Liver (tissue), 9 donors: ENCODE data around the gene ATP5MC2. TPM values are rescaled to one million over a fixed set of nuclear protein-coding genes. Genes with fewer than 3 reads are reported as not detected.
"Not testable (repeated sequence)": the region's sequence is repeated elsewhere in the genome, so short reads cannot be mapped to it uniquely, and the experiment has no call there.

Source experiments
- DNase-seq: peaks from one replicate; pipeline ENCODE4 v3.0.0-alpha.2; 2017; ENCODE audit warnings: low spot score
- H3K27ac ChIP-seq, 2 donors: one replicate each; pipeline ENCODE4 v1.7.0; 2013; ENCODE audit warnings: inconsistent platforms in 2 of 2, low read length in 2 of 2, control low read depth in 1 of 2, low read depth in 1 of 2, mild to moderate bottlenecking in 1 of 2
- H3K27me3 ChIP-seq, 4 donors: one replicate each; pipeline versions ENCODE4 v1.6.1 to v1.7.0; 2013; ENCODE audit warnings: low read length in 3 of 4, inconsistent platforms in 1 of 4, mild to moderate bottlenecking in 1 of 4, moderate library complexity in 1 of 4; ENCODE audit not compliant: control insufficient read depth in 4 of 4, insufficient read depth in 4 of 4
- H3K36me3 ChIP-seq, 4 donors: one replicate each; pipeline versions ENCODE4 v1.6.1 to v1.7.0; 2013; ENCODE audit warnings: low read length in 3 of 4, mild to moderate bottlenecking in 3 of 4, low read depth in 1 of 4, moderate library complexity in 1 of 4; ENCODE audit not compliant: control insufficient read depth in 4 of 4, insufficient read depth in 3 of 4
- H3K4me1 ChIP-seq, 4 donors: one replicate each; pipeline versions ENCODE4 v1.6.1 to v1.7.0; 2013; ENCODE audit warnings: low read length in 3 of 4, mild to moderate bottlenecking in 3 of 4, moderate library complexity in 1 of 4; ENCODE audit not compliant: control insufficient read depth in 4 of 4, insufficient read depth in 4 of 4
- H3K4me3 ChIP-seq, 3 donors: one replicate each; pipeline versions ENCODE4 v1.6.1 to v1.7.0; 2013; ENCODE audit warnings: low read length in 3 of 3, control low read depth in 1 of 3, low read depth in 1 of 3, mild to moderate bottlenecking in 1 of 3
- H3K9ac ChIP-seq, 2 donors: one replicate each; pipeline ENCODE4 v1.7.0; 2013; ENCODE audit warnings: low read length in 2 of 2, mild to moderate bottlenecking in 2 of 2, moderate library complexity in 2 of 2, control low read depth in 1 of 2, low read depth in 1 of 2
- H3K9me3 ChIP-seq, 4 donors: one replicate each; pipeline versions ENCODE4 v1.6.1 to v1.7.0; 2013; ENCODE audit warnings: low read length in 3 of 4; ENCODE audit not compliant: control insufficient read depth in 4 of 4
- EGR1 ChIP-seq, 2 donors: IDR thresholded peaks; 2 replicates each; pipeline ENCODE4 v1.6.1; 2016 to 2018; ENCODE audit warnings: antibody characterized with exemption in 2 of 2, low read depth in 2 of 2
- FOXA1 ChIP-seq: IDR thresholded peaks from 2 replicates; pipeline ENCODE4 v1.6.1; 2016; ENCODE audit warnings: antibody characterized with exemption
- FOXA2 ChIP-seq: IDR thresholded peaks from 2 replicates; pipeline ENCODE4 v1.6.1; 2016; ENCODE audit warnings: antibody characterized with exemption
- GABPA ChIP-seq, 2 donors: IDR thresholded peaks in 1 of 2; conservative IDR thresholded peaks in 1 of 2; 2 replicates each; pipeline ENCODE4 v1.6.1; 2016; ENCODE audit warnings: antibody characterized with exemption in 2 of 2, mild to moderate bottlenecking in 1 of 2, moderate library complexity in 1 of 2
- HNF4A ChIP-seq, 2 donors: conservative IDR thresholded peaks; 2 replicates each; pipeline ENCODE4 v1.6.1; 2016; ENCODE audit warnings: antibody characterized with exemption in 2 of 2, mild to moderate bottlenecking in 2 of 2
- HNF4G ChIP-seq: IDR thresholded peaks from 2 replicates; pipeline ENCODE4 v1.6.1; 2016; ENCODE audit warnings: antibody characterized with exemption
- JUND ChIP-seq, 2 donors: IDR thresholded peaks; 2 replicates each; pipeline ENCODE4 v1.6.1; 2016; ENCODE audit warnings: antibody characterized with exemption in 2 of 2
- MAX ChIP-seq: IDR thresholded peaks from 2 replicates; pipeline ENCODE4 v1.6.1; 2016; ENCODE audit warnings: antibody characterized with exemption
- RAD21 ChIP-seq, 2 donors: IDR thresholded peaks; 2 replicates each; pipeline ENCODE4 v1.6.1; 2016; ENCODE audit warnings: antibody characterized with exemption in 2 of 2, mild to moderate bottlenecking in 2 of 2
- RXRA ChIP-seq, 2 donors: IDR thresholded peaks; 2 replicates each; pipeline ENCODE4 v1.6.1; 2017 to 2018; ENCODE audit warnings: antibody characterized with exemption in 2 of 2, mild to moderate bottlenecking in 1 of 2
- SP1 ChIP-seq: IDR thresholded peaks from 2 replicates; pipeline ENCODE4 v1.6.1; 2018; ENCODE audit warnings: antibody characterized with exemption, mild to moderate bottlenecking
- WGBS: extraction: QIAGEN DNeasy Blood & Tissue Kit; methylation state at CpG from one replicate; pipeline ENCODE4 v1.1.7; 2013; 5-methylcytosine and 5-hydroxymethylcytosine counted together
- polyA plus RNA-seq, 2 donors: library from polyadenylated mRNA; stranded (reverse) in 1 of 2; unstranded in 1 of 2; fragments of 200-250 nt in 1 of 2; fragments of >200 nt in 1 of 2; fragmentation: Nextera tagmentation in 1 of 2; extraction: Ambion mirVana in 1 of 2; gene quantifications; one replicate each; pipeline versions ENCODE4 v1.2.1 to v1.2.3, GENCODE V29; 2013 to 2015
- total RNA-seq, 2 donors: library from RNA; depleted of rRNA; stranded (reverse); fragments of >200 nt; gene quantifications; one replicate each; pipeline ENCODE4 v1.2.3, GENCODE V29; 2014
- donor health status: healthy.
- donor health status: healthy.
- donor health status: healthy.
- donor health status: healthy.
- donor health status: healthy.

Gene ATP5MC2
- total and polyA plus RNA-seq, 4 donors, result 57.0 to 294 (median 171) TPM

GRCh38 chr12:53684654-53685220 is 8.9 kb upstream of the ATP5MC2 start:
- Histone ChIP-seq H3K4me3 (no peak overlapping the region), H3K9ac (no peak overlapping the region), H3K9me3 (no peaks in the 10 kb centered on the region), H3K27me3 (no peaks in the 10 kb centered on the region), H3K36me3 (no peaks in the 10 kb centered on the region), H3K27ac (no peak overlapping the region), H3K4me1 (no peaks in the 10 kb centered on the region)
- no peak for DNase-seq
- TF ChIP-seq JUND (IDR thresholded peaks at IDR 0.05) (no peak), HNF4G (no peak), RXRA (IDR thresholded peaks at IDR 0.05) (no peak), RAD21 (IDR thresholded peaks at IDR 0.05) (no peak), FOXA2 (no peak), SP1 (no peak)
- WGBS, result 92% methylated on average over 3 of the region's 3 CpGs

DNA sequence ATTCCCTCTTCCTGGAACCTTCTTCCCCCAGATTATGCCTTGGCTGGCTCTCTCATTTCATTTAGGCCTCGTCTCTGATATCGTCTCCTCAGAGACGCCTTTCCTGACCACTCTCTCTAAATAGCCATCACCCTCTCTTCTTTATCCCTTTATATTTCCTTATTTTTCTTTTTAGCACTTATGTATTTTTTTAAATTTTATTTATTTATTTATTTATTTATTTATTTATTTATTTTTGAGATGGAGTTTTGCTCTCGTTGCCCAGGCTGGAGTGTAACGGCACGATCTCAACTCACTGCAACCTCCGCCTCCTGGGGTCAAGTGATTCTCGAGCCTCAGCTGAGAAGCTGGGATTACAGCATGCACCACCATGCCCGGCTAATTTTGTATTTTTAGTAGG is 8.1 kb upstream of the ATP5MC2 start:
- 94% methylated on average over 9 of the region's 9 CpGs for WGBS
- H3K36me3 ChIP-seq, result no peaks in the 10 kb centered on the region

DNA sequence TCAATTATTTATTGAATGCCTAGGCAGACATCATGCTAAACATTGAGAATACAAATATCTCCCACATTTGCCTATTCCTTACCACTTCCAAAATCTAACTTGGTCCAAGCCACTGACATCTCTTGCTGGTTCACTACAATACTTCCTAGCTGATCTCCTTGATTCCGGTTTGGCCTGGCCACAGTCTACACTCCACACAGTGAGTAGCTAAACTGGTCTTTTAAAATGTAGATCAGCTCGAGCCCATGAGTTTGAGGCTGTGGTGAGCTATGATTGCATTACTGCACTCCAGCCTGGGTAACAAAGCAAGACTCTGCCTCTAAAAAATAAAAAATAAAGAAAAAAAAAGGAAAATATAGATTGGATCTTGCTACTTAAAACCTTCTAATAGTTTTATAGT is 7.6 kb upstream of the ATP5MC2 start:
- Histone ChIP-seq H3K27ac (no peak overlapping the region), H3K27me3 (no peaks in the 10 kb centered on the region), H3K4me3 (no peak overlapping the region), H3K9me3 (no peaks in the 10 kb centered on the region), H3K36me3 (no peaks in the 10 kb centered on the region), H3K9ac (no peak overlapping the region), H3K4me1 (no peaks in the 10 kb centered on the region)
- 97% methylated on average over 2 of the region's 2 CpGs for WGBS
- DNase-seq, result no peak
- no peak for TF ChIP-seq EGR1 (IDR thresholded peaks at IDR 0.05; ENCODE audit: low read depth in 2 of 2)

More for the DNA sequence above, 8.1 kb upstream of the ATP5MC2 start:
- Histone ChIP-seq H3K27ac (no peak overlapping the region), H3K4me3 (no peak overlapping the region), H3K9me3 (no peaks in the 10 kb centered on the region), H3K9ac (no peak overlapping the region), H3K4me1 (no peaks in the 10 kb centered on the region), H3K27me3 (no peaks in the 10 kb centered on the region)
- DNase-seq, result no peak
- TF ChIP-seq FOXA2 (no peak), EGR1 (IDR thresholded peaks at IDR 0.05; ENCODE audit: low read depth in 2 of 2) (no peak), RXRA (IDR thresholded peaks at IDR 0.05) (no peak), GABPA (IDR thresholded peaks at IDR 0.05 in 1 of 2, conservative IDR thresholded peaks at IDR 0.05 in 1 of 2) (no peak), HNF4A (conservative IDR thresholded peaks at IDR 0.05) (no peak), RAD21 (IDR thresholded peaks at IDR 0.05) (no peak), MAX (no peak), FOXA1 (no peak)

DNA sequence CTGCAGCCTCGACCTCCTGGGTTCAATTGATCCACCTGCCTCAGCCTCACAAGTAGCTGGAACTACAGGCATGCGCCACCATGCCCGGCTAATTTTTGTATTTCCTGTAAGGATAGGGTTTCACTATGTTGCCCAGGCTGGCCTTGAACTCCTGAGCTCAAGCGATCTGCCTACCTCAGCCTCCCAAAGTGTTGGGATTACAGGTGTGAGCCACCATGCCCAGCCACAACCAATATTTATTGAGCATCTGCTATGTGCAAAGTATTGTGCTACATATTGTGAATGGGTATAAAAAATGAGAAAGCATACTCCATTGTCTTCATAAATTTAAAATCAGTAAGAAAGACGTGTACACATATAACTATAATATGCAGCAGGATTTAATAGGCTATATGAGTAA is 4.2 kb upstream of the ATP5MC2 start:
- H3K4me1 ChIP-seq, result peaks cover 0 to 13% (median 6%) of the 10 kb centered on the region in 4 donors
- not testable (repeated sequence) for H3K4me3 ChIP-seq, H3K9ac ChIP-seq, H3K27ac ChIP-seq, H3K36me3 ChIP-seq, H3K9me3 ChIP-seq, DNase-seq, H3K27me3 ChIP-seq
- 91% methylated on average over 5 of the region's 5 CpGs for WGBS
